HUES6 (cell line): Measurements from ENCODE around the gene ATXN3L.

Source experiments
- H3K27ac ChIP-seq: 2 replicates; pipeline ENCODE4 v1.7.0; 2013; ENCODE audit warnings: low read depth, mild to moderate bottlenecking, low read length, inconsistent platforms
- H3K27me3 ChIP-seq: 2 replicates; pipeline ENCODE4 v1.6.1; 2013; ENCODE audit warnings: low read length; ENCODE audit not compliant: control insufficient read depth, insufficient read depth
- H3K36me3 ChIP-seq: 2 replicates; pipeline ENCODE4 v1.6.1; 2013; ENCODE audit warnings: low read length; ENCODE audit not compliant: control insufficient read depth, insufficient read depth
- H3K4me1 ChIP-seq: 2 replicates; pipeline ENCODE4 v1.6.1; 2013; ENCODE audit warnings: low read length; ENCODE audit not compliant: control insufficient read depth, insufficient read depth
- H3K4me3 ChIP-seq: 2 replicates; pipeline ENCODE4 v1.5.1; 2013; ENCODE audit warnings: low read depth, low read length
- H3K9ac ChIP-seq: one replicate; pipeline ENCODE4 v1.6.1; 2013; ENCODE audit warnings: mild to moderate bottlenecking, low read length
- H3K9me3 ChIP-seq: 2 replicates; pipeline ENCODE4 v1.6.1; 2013; ENCODE audit warnings: low read depth, low read length; ENCODE audit not compliant: control insufficient read depth, insufficient read depth

The ATXN3L gene

DNA sequence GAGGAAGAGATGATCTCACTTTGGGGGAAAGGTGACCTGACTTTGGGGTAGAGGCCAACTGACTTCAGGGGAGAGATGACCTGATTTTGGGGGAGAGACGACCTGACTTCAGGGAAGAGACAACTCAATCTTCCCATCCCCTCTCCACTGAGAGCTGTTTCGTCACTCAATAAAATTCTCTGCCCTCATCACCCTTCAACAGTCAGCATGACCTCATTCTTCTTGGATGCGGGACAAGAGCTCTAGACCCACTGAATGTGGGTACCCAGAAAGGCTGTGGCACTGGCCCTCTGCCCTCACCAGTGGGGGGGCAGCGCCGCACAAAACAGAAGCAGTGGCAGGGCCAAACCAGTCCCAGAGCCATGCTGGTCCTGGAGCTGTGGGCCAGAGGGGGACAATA lies 34.6 kb downstream of the ATXN3L start:
- peaks cover 47% of the 10 kb centered on the region for H3K9me3 ChIP-seq

DNA sequence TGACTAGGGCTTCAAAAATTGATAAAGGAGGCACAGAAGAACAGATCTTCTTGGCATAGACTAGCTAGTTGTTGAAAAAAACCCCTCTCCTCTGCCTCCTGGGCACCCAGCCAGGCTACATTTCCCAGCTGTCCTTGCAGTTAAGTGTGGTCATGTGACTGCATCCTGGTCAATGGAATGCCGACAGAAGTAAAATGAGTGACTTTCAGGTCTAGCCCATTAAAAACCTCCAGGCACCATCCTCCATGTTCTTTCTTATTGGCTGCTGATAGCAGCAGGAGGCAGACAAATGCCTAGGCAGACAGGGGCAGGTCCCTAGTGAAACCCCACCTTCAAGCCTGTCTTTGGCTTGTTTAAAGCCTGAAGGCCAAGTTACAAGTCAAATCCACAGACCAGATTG lies 35.3 kb downstream of the ATXN3L start:
- H3K27me3 ChIP-seq: no peaks in the 10 kb centered on the region
- no peak overlapping the region for H3K4me3 ChIP-seq
- peak overlapping the region; percentile 85; the same call in 1 of the 2 replicates for H3K27ac ChIP-seq
- 0 out of 2 replicates have a peak, but pooled peaks cover 4% of the 10 kb centered on the region for H3K36me3 ChIP-seq
- no peak overlapping the region for H3K9ac ChIP-seq
- peaks cover 47% of the 10 kb centered on the region for H3K9me3 ChIP-seq
- H3K4me1 ChIP-seq: peaks cover 30% of the 10 kb centered on the region

More for the DNA sequence above, 34.6 kb downstream of the ATXN3L start:
- Histone ChIP-seq H3K27ac (no peak overlapping the region), H3K4me1 (peaks cover 30% of the 10 kb centered on the region), H3K4me3 (no peak overlapping the region), H3K9ac (peak overlapping the region; percentile 15), H3K36me3 (0 out of 2 replicates have a peak, but pooled peaks cover 4% of the 10 kb centered on the region), H3K27me3 (no peaks in the 10 kb centered on the region)

DNA sequence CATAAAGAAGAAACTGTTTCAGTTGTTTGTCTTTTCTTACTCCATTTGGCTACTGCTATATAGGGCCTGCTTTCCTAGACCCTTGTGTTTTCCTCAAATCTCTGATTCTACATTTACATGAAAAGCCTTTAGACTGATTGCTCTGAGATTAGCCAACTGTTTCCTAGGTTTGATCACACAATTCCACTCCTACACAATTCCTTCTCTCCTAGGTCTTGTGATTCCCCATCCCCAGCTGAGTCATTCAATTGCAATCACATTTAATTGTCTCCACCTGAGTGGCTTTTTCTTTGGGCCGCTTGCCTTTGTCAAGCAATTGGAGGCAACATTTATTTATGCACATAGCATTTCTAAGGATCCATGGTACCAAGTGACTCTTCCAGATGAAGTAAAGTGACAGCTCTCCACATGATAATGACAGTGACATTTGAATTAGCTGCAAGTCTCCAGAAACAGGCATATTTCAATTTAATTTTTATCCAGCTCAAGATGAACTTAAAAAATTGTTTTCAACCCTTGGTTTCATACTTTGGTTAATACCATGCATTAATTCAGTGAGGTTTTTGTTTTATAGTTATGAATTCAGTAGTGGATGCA lies 35.8 kb downstream of the ATXN3L start:
- H3K9me3 ChIP-seq: peaks cover 47% of the 10 kb centered on the region
- no peak overlapping the region for H3K4me3 ChIP-seq
- peaks cover 30% of the 10 kb centered on the region for H3K4me1 ChIP-seq
- 0 out of 2 replicates have a peak, but pooled peaks cover 4% of the 10 kb centered on the region for H3K36me3 ChIP-seq
- H3K27me3 ChIP-seq: no peaks in the 10 kb centered on the region
- H3K9ac ChIP-seq: peak overlapping the region; percentile 55
- H3K27ac ChIP-seq: peak overlapping the region; percentile 85

DNA sequence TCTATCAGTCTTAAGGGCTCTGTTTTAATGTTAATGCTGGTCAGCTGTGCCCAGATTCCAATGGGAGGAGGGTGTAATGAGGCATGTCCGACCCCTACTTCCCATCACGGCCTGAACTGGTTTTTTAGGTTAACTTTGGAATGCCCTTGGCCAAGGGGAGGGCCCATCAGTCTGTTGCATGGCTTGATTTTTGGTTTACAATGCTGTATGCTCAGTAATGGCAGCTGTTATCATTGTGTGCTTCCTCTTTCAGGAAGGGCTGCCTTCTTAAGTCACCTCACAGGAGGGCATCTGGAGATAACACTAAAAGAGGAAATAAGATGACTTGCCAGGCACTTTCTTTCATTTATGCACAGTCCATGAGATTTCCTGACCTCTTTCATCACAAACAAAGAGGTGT lies 36.3 kb downstream of the ATXN3L start:
- Histone ChIP-seq H3K4me1 (peaks cover 28% of the 10 kb centered on the region), H3K9me3 (peaks cover 47% of the 10 kb centered on the region), H3K9ac (peak overlapping the region; percentile 55), H3K4me3 (0 out of 2 replicates have a peak overlapping the region, but pooled peaks have one; percentile 1), H3K27me3 (no peaks in the 10 kb centered on the region), H3K36me3 (0 out of 2 replicates have a peak, but pooled peaks cover 4% of the 10 kb centered on the region), H3K27ac (peak overlapping the region; percentile 85)

DNA sequence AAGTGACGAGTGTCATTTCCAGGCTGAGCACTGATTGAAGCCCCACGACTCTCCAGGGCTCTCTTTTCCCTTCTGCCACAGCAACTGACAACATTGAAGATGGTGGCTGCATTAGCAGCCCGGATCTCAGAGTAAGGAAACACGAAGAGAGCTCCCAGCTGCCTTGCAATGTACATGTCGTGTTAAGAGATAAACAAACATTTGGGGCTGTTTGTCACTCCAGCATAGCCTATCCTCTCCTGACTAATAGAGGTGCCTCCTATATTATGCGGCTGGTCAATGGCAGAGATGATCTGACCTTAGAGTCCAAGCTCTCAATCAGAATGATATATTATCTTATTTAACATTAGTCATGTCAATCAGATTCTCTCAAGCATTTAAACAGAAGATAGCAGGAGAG lies 38.6 kb downstream of the ATXN3L start:
- 0 out of 2 replicates have a peak, but pooled peaks cover 4% of the 10 kb centered on the region for H3K36me3 ChIP-seq
- H3K27me3 ChIP-seq: no peaks in the 10 kb centered on the region
- no peak overlapping the region for H3K27ac ChIP-seq
- peaks cover 38% of the 10 kb centered on the region for H3K9me3 ChIP-seq
- H3K9ac ChIP-seq: no peak overlapping the region
- no peak overlapping the region for H3K4me3 ChIP-seq
- H3K4me1 ChIP-seq: peaks cover 24% of the 10 kb centered on the region

DNA sequence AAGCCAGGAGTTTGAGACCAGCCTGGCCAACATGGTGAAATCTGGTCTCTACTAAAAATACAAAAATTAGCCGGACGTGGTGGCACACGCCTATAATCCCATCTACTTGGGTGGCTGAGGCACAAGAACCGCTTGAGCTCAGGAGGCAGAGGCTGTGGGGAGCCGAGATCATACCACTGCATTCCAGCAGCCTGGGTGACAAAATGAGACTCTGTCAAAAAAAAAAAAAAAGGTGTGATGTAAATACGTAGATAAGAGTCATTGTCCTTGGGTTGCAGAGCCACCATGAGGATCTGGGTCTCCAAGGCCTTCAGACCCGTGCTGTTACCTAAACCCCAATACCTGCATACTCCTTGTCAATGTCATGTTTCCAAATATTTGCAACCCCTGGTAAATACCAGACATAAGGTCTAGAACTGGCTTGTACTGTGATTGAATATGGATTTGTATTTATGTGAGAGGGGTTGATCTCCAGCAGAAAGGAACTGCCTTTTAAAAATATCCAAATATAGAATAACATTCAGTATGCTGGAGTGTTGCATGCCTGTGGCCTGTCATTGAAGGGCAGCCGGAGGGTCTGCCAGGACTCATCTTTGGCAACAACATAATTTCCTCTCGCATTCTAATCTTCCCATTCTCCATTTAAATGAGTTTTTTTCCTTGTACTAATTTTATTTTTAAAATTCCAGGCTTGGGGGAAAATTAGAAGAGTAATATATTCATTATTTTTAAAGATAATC lies 40.4 kb downstream of the ATXN3L start:
- Histone ChIP-seq H3K4me1 (peaks cover 17% of the 10 kb centered on the region), H3K4me3 (no peak overlapping the region), H3K36me3 (no peaks in the 10 kb centered on the region), H3K27me3 (no peaks in the 10 kb centered on the region; the same call in 1 of the 2 replicates), H3K9me3 (peaks cover 22% of the 10 kb centered on the region), H3K9ac (no peak overlapping the region), H3K27ac (no peak overlapping the region)

DNA sequence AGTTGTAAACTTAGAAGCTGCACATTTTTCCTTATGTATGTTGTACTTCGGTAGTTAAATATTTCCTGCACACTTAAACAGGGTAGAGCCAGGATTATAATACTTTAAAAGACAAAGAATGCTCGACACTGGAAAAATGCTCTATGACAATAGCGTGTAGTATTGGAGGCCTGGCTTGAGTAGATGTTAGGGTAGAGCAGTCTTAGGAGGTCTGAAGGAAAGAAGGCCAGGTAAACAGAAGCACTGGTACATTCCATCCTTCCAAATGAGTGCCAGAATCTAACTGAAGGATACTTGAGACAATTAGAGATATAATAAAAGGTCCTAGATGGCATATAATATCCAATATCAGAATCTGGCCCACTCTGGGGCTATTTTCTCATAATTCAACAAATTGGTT lies 42.3 kb downstream of the ATXN3L start:
- no peaks in the 10 kb centered on the region; the same call in 1 of the 2 replicates for H3K27me3 ChIP-seq
- H3K4me3 ChIP-seq: no peak overlapping the region
- no peaks in the 10 kb centered on the region for H3K36me3 ChIP-seq
- no peak overlapping the region for H3K9ac ChIP-seq
- no peak overlapping the region for H3K27ac ChIP-seq
- no peaks in the 10 kb centered on the region; the same call in 1 of the 2 replicates for H3K4me1 ChIP-seq
- peaks cover 16% of the 10 kb centered on the region for H3K9me3 ChIP-seq

DNA sequence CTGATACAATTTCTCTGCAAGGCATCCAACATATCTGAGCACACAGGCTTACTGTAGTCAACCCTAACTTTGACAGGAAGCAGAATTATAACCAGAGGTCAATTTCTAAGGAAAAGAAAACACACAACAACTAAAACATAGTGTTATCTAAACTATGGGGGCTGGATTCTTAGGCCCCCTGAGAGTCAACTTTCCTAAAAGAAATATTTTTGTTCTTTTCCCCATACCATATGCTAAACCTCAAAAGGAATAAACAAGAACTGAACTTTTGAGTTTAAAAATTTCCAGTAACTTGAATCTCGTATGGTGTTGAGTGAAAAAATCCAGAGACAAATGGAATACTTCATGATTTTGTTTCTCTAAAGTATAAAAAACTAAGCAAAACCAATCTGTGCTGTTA lies 42.9 kb downstream of the ATXN3L start:
- H3K4me3 ChIP-seq: no peak overlapping the region
- no peak overlapping the region for H3K9ac ChIP-seq
- H3K27ac ChIP-seq: no peak overlapping the region
- H3K27me3 ChIP-seq: no peaks in the 10 kb centered on the region; the same call in 1 of the 2 replicates
- H3K36me3 ChIP-seq: no peaks in the 10 kb centered on the region
- H3K9me3 ChIP-seq: peaks cover 11% of the 10 kb centered on the region
- H3K4me1 ChIP-seq: no peaks in the 10 kb centered on the region; the same call in 1 of the 2 replicates

DNA sequence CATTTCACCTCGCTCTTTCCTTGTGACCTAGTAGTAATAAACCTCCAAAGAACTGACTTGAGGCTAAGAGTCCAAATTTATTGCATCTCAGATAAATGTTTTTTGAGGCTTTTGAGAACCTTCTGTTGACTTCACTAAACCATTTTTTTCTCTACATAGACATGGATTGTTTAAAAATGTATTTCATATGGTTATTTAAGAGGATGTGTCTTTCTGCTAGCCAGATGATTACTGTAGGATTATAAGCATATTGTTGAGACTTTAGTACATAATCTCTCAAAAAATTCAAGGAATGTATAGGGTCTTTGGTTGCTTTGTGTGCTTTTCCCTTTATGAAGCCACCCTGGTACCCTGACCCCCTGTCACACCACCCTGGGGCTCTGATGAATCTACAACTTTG lies 44.8 kb downstream of the ATXN3L start:
- H3K9me3 ChIP-seq: no peaks in the 10 kb centered on the region
- no peak overlapping the region for H3K27ac ChIP-seq
- no peaks in the 10 kb centered on the region; the same call in 1 of the 2 replicates for H3K4me1 ChIP-seq

DNA sequence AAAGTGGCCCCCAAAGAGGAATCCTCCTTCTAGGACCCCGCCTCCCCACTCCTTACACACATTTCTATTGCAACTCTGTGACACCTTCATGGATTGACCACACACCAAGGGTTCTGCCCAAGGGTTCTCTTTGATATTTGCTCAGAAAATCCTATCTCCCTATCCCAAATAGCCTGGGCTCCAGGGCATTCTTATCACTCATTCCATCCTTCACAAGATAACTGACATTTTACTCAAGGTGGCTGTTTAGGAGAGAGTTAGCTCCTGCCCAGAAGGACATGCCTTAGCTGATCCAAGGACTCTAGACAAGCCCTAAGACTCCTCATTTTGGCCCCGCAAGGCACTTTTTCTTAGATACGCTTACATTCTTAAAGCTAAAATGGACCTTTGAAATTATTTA lies 47.4 kb downstream of the ATXN3L start:
- H3K4me3 ChIP-seq: no peak overlapping the region
- H3K27ac ChIP-seq: no peak overlapping the region
- H3K36me3 ChIP-seq: no peaks in the 10 kb centered on the region
- H3K4me1 ChIP-seq: no peaks in the 10 kb centered on the region
- no peaks in the 10 kb centered on the region; the same call in 1 of the 2 replicates for H3K27me3 ChIP-seq
- H3K9me3 ChIP-seq: no peaks in the 10 kb centered on the region
- H3K9ac ChIP-seq: no peak overlapping the region

More for the DNA sequence above, 44.8 kb downstream of the ATXN3L start:
- Histone ChIP-seq H3K9ac (no peak overlapping the region), H3K27me3 (no peaks in the 10 kb centered on the region; the same call in 1 of the 2 replicates), H3K36me3 (no peaks in the 10 kb centered on the region), H3K4me3 (no peak overlapping the region)

DNA sequence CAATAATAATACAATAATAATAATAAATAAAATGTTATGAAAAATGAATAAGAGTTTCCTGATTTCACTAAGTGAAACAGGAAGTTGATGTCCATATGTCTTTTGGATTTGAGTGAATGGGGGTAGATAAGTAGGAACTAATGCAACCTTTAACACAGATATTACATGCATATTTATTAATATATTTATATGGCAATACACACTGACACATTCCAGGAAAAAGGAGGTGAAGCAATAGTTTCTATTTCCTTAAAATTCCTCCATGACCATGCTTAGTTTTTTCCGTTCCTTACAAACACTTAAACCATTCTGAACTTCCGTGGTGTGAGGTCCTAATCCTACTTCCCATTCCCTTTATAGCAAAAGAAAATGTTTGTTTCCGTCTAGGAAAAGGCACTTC lies 48.3 kb downstream of the ATXN3L start:
- Histone ChIP-seq H3K9me3 (no peaks in the 10 kb centered on the region), H3K9ac (no peak overlapping the region), H3K27ac (no peak overlapping the region), H3K36me3 (no peaks in the 10 kb centered on the region), H3K4me3 (no peak overlapping the region), H3K27me3 (no peaks in the 10 kb centered on the region; the same call in 1 of the 2 replicates), H3K4me1 (peaks cover 4% of the 10 kb centered on the region; the same call in 1 of the 2 replicates)
